ENCODE measurements around the gene INTS1. TPM values are rescaled to one million over a fixed set of nuclear protein-coding genes. Genes with fewer than 3 reads are reported as not detected.

INTS1 gene
- 76.7 and 81.2 TPM in 2 replicates for total RNA-seq

- intact Hi-C loops (cut with micrococcal nuclease): loop anchor here (1.0 to 2.0 kb wide), 3 partner anchors 29 to 738 kb away; partner anchors contain the start of genes MICALL2, MRM2 and NUDT1
Observed at GRCh38 chr7:1503816-1504775, at the start of gene INTS1. INTS1 (minus strand) TSS chr7:1504389; CDS start chr7:1503960, 429 bp downstream.

GRCh38 chr7:1553512-1554210 is 49.5 kb upstream of the INTS1 start:
- intact Hi-C loops (cut with micrococcal nuclease): no loop called here

GRCh38 chr7:1552200-1552599 is 48.0 kb upstream of the INTS1 start:
- intact Hi-C loops (cut with micrococcal nuclease): no loop called here

GRCh38 chr7:1550846-1551155 is 46.6 kb upstream of the INTS1 start:
- intact Hi-C loops (cut with micrococcal nuclease): no loop called here

- intact Hi-C loops (cut with micrococcal nuclease): no loop called here
Observed at GRCh38 chr7:1550005-1550845, 46.0 kb upstream of the INTS1 start.

- intact Hi-C loops (cut with micrococcal nuclease): no loop called here
Observed at GRCh38 chr7:1549357-1550004, 45.3 kb upstream of the INTS1 start.

- intact Hi-C loops (cut with micrococcal nuclease): no loop called here
Observed at GRCh38 chr7:1548944-1549343, 44.8 kb upstream of the INTS1 start.

GRCh38 chr7:1548438-1548831 is 44.2 kb upstream of the INTS1 start:
- intact Hi-C loops (cut with micrococcal nuclease): no loop called here

- intact Hi-C loops (cut with micrococcal nuclease): no loop called here
Observed at GRCh38 chr7:1547777-1548437, 43.7 kb upstream of the INTS1 start.

- intact Hi-C loops (cut with micrococcal nuclease): no loop called here
Observed at GRCh38 chr7:1546909-1547776, 43.0 kb upstream of the INTS1 start.

GRCh38 chr7:1546274-1546908 is 42.2 kb upstream of the INTS1 start:
- intact Hi-C loops (cut with micrococcal nuclease): no loop called here

GRCh38 chr7:1545417-1546246 is 41.4 kb upstream of the INTS1 start:
- intact Hi-C loops (cut with micrococcal nuclease): no loop called here

GRCh38 chr7:1544896-1545416 is 40.8 kb upstream of the INTS1 start:
- intact Hi-C loops (cut with micrococcal nuclease): no loop called here

- intact Hi-C loops (cut with micrococcal nuclease): no loop called here
Observed at GRCh38 chr7:1544178-1544895, 40.1 kb upstream of the INTS1 start.

GRCh38 chr7:1543826-1544177 is 39.6 kb upstream of the INTS1 start:
- intact Hi-C loops (cut with micrococcal nuclease): no loop called here

GRCh38 chr7:1542841-1543747 is 38.9 kb upstream of the INTS1 start:
- intact Hi-C loops (cut with micrococcal nuclease): no loop called here
